K562 (cell line): ENCODE measurements around the gene DPP3.
"Not testable (repeated sequence)": the region's sequence is repeated elsewhere in the genome, so short reads cannot be mapped to it uniquely, and the experiment has no call there.

Experiments used
- BRF2 ChIP-seq: IDR thresholded peaks from 3 replicates; pipeline ENCODE4 v1.6.1; 2011; ENCODE audit warnings: borderline replicate concordance, mild to moderate bottlenecking; ENCODE audit not compliant: insufficient read length, insufficient read depth
- EGR1 ChIP-seq: fragments of 450-650 bp; conservative IDR thresholded peaks from 2 replicates; pipeline ENCODE4 v1.6.1; 2017; ENCODE audit warnings: mild to moderate bottlenecking
- FOXJ3 ChIP-seq: sonication (generic); formaldehyde crosslinking; IDR thresholded peaks from 2 replicates; pipeline ENCODE4 v1.4.0; 2020; ENCODE audit warnings: mild to moderate bottlenecking, missing genetic modification reagents
- MAFK ChIP-seq: IDR thresholded peaks from 2 replicates; pipeline ENCODE4 v1.6.1; 2011; ENCODE audit warnings: low read length, improper control_type of control experiment
- NR3C1 ChIP-seq: sonication (generic); formaldehyde crosslinking; IDR thresholded peaks from 2 replicates; pipeline ENCODE4 v1.8.1; 2022; ENCODE audit warnings: missing genetic modification reagents
- RBBP5 ChIP-seq: fragments of 200-600 bp; sonication (generic); IDR thresholded peaks from 2 replicates; pipeline ENCODE4 v1.6.1; 2012; ENCODE audit warnings: borderline replicate concordance, mild to moderate bottlenecking, low read length, control low read depth, inconsistent platforms; ENCODE audit not compliant: insufficient read depth, poor library complexity, severe bottlenecking
- SIX5 ChIP-seq, 2 experiments: IDR thresholded peaks; 2 replicates each; pipeline ENCODE4 v1.6.1; 2011; ENCODE audit warnings: low read length in 2 of 2, borderline replicate concordance in 1 of 2, low read depth in 1 of 2, mild to moderate bottlenecking in 1 of 2, moderate library complexity in 1 of 2; ENCODE audit not compliant: insufficient read depth in 1 of 2
- SMARCA5 ChIP-seq: fragments of 450-650 bp; IDR thresholded peaks from 2 replicates; pipeline ENCODE4 v1.6.1; 2016
- TCFL5 ChIP-seq: fragments of 250-450 bp; sonication (Bioruptor Pico); conservative IDR thresholded peaks from 2 replicates; pipeline ENCODE4 v1.6.1; 2021; ENCODE audit warnings: mild to moderate bottlenecking, moderate library complexity, matching md5 sums
- ZBED1 ChIP-seq: IDR thresholded peaks from 2 replicates; pipeline ENCODE4 v1.6.1; 2014
- ZNF263 ChIP-seq: sonication (generic); formaldehyde crosslinking; IDR thresholded peaks from 2 replicates; pipeline ENCODE4 v1.8.0; 2022; ENCODE audit warnings: mild to moderate bottlenecking, missing genetic modification reagents, borderline replicate concordance
- TF ChIP-seq, protein P1 (sequence below), 3 experiments: IDR thresholded peaks in 2 of 3; conservative IDR thresholded peaks in 1 of 3; 2 replicates each; pipeline ENCODE4 v1.5.1; 2011 to 2012; ENCODE audit warnings: low read length in 3 of 3, mild to moderate bottlenecking in 3 of 3, control low read depth in 2 of 3, improper control_type of control experiment in 1 of 3, inconsistent platforms in 1 of 3, low read depth in 1 of 3, mixed read lengths in 1 of 3, moderate library complexity in 1 of 3; ENCODE audit not compliant: insufficient read depth in 2 of 3

DNA sequence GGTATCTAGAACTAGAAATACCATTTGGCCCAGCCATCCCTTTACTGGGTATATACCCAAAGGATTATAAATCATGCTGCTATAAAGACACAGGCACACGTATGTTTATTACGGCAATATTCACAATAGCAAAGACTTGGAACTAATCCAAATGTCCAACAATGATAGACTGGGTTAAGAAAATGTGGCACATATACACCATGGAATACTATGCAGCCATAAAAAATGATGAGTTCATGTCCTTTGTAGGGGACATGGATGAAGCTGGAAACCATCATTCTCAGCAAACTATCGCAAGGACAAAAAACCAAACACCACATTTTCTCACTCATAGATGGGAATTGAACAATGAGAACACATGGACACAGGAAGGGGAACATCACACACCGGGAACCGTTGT lies 16.1 kb upstream of the DPP3 start:
- not testable (repeated sequence) for TF ChIP-seq MAFK; BRF2; SIX5 (IDR thresholded peaks at IDR 0.05; ENCODE audit: borderline replicate concordance in 1 of 2, insufficient read depth in 1 of 2, low read depth in 1 of 2, low read length in 2 of 2); NR3C1 (CRISPR knock-in tag); RBBP5; ZNF263 (CRISPR knock-in tag); FOXJ3 (CRISPR knock-in tag); EGR1; SMARCA5; ZBED1; TCFL5 (CRISPR knock-in tag)
- TF ChIP-seq, protein P1, sequence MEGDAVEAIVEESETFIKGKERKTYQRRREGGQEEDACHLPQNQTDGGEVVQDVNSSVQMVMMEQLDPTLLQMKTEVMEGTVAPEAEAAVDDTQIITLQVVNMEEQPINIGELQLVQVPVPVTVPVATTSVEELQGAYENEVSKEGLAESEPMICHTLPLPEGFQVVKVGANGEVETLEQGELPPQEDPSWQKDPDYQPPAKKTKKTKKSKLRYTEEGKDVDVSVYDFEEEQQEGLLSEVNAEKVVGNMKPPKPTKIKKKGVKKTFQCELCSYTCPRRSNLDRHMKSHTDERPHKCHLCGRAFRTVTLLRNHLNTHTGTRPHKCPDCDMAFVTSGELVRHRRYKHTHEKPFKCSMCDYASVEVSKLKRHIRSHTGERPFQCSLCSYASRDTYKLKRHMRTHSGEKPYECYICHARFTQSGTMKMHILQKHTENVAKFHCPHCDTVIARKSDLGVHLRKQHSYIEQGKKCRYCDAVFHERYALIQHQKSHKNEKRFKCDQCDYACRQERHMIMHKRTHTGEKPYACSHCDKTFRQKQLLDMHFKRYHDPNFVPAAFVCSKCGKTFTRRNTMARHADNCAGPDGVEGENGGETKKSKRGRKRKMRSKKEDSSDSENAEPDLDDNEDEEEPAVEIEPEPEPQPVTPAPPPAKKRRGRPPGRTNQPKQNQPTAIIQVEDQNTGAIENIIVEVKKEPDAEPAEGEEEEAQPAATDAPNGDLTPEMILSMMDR (IDR thresholded peaks at IDR 0.05 in 2 of 3, conservative IDR thresholded peaks at IDR 0.05 in 1 of 3; ENCODE audit: insufficient read depth in 2 of 3, low read depth in 1 of 3, low read length in 3 of 3), result not testable (repeated sequence)
